Activated T-helper 1 cell treated with anti-CD3 and anti-CD28 coated beads, Interleukin-2, amount 50 U/mL, for 16 hours (primary cell): ENCODE measurements around the gene JUP.
A peak's percentile ranks its signal among the peaks of the same experiment; 100 is the strongest.

Source experiments
- DNase-seq, 2 donors: peaks; one replicate each; pipeline ENCODE4 v3.0.0-alpha.2; 2020; ENCODE audit warnings: low read depth in 1 of 2, low spot score in 1 of 2

The JUP gene

DNA sequence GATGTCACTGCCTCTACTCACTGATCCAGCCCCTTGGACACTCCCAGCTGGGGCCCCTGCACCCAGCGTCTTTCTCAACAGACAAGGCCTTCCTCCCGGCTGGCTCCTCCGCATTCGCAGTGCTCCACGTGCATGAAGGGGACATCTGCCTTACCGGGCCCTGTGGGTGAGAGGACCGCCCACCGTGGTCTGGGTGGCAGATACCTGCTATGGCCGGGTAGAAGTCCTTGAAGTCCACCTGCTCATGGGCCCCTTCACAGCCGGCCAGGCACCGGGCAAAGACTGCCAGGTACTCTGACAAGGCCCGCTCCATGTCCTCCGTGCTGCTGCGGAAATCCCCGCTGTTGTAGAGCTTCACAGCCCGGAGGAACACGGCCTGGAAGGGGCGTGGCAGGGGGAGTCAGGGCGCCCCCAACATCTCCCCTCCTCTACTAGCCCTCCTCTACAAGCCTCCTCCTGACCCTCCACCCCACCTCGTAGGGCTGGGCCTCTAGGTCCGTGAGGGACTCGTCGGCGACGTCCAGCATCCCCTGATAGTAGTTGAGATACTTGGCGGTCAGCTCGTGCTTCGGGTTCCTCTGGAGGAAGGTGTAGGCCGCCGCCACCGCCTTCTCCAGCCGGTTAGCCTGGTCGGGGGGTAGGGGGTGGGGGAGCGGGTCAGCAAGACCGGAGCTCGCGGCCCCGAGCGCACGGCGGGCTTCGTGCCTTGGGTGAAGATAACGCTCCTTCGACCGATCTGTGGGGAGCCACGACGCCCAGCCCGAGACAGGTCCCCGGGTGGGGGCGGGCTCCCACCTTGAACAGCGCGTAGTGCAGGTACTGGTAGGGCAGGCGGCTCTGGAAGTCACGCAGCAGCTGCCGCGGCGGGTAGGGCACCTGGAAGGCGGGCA is 24.4 kb upstream of the JUP start:
- DNase-seq = no peak

DNA sequence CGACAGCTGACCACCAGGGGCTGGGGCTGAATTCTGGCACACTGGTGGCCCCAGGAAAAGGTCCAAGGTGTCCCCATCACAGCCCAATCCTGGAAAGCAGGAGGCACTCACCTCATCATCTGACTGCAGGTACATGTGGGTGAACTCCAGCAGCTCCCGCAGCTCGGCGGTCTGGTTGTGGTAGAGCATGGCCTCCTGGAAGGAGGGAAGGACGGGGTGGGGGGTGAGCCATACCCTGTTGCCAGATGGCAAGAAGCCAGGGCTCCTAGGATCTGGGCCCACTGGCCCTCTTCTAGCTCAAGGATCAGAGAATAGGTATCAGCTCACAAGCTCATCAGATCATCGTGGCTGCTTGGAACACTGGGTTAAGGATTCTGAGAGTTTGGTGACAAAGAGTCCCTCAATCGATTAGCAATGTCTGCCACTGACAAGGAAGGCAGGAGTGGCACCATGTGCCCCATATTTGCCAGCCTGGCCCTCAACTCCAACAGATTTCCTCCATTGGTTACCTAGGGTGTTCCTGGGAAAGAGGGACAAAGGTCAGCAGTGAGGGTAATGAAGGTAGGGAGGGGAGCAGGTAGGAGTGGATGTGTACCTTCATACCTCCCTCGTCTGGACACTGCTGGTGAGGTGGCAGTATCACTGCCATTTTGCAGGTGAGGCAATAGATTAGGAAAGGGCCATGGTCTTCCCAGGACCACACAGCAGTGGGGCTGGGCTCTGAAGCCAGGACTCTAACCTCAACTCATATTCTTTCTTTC is 20.4 kb upstream of the JUP start:
- no peak for DNase-seq

DNA sequence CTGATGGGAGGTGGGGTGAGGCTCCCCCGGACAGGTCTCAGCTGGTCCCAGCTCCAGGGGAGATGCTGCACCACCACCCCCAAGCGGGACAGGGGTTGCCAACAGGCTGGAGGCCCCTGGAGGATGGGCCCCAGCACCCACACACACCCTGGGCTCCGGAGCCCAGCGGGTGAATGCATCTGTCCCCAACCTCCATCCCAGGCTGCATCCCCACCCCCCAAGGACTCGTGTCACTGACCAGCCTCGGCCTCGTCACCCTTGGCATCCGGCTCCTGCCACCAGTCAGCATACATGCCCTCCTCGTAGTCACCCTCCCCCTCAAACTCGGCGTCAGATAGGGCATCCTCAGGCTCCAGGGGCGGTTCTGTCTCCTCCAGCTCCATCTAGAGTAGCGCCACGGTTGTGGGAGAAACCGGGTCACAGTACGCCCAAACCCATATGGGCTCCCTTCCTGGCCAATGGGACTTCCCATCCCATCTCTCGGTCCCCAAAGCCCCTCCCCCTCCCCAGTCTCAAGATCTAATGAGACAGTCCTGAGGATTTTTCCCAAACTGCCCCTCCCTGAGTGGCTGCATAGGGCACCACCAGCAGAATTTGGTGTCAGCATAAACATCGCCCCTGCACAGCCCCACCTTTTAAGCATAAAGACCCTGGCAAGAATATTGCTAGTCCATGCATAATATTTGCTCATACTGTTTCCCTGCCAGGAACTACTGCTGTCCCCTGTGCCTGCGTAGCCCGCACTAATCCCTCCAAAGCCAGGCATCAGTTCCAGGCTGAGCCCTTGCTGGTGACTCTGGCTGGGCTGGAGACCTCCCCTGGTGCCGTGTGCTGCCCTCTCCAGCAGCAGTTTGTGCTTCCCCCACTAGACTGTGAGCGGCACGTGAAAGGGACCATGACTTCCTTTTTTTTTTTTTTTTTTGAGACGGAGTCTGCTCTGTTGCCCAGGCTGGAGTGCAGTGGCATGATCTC is 16.8 kb upstream of the JUP start:
- DNase-seq = no peak

- peak; percentile 54 to 70 for DNase-seq
Observed at GRCh38 chr17:41801374-41802271, 15.1 kb upstream of the JUP start.

DNA sequence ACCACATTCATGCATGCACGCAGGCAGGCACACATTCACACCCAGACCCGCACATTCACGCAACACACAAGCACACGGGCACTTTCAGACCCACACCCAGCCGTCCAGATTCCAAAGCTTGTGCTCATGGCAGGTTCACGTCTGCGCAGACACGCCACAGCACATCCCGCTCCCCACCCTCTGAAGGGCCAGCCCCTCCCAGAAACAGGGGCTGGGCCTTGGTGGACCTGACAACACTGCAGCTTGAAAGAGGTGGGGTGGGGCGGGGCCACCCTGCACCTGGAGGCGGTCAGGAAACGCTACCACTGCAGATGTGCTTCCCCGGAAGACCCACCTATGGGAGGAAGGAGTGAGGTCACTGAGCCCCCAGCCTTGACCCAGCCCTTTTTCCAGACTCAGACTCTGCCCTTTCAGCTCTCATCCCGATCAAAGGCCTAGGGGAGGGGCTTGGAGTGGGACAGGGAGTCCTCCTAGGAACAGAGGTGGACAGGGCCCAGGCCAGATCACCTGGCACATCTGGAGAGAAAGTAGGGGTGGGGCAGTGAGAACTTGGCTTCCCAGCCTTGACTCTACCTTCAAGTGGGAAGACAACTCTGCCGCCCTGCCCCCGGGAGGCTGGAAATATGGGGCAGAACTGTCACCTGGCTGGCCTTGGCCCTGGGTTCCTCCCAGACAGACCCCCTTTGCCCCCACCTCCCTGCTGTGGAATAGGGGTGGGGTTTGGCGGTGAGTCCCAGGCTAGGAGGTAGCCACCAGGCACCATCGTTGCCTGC is 14.3 kb upstream of the JUP start:
- DNase-seq = no peak

- DNase-seq = no peak
Observed at GRCh38 chr17:41799366-41799765, 12.9 kb upstream of the JUP start.

DNA sequence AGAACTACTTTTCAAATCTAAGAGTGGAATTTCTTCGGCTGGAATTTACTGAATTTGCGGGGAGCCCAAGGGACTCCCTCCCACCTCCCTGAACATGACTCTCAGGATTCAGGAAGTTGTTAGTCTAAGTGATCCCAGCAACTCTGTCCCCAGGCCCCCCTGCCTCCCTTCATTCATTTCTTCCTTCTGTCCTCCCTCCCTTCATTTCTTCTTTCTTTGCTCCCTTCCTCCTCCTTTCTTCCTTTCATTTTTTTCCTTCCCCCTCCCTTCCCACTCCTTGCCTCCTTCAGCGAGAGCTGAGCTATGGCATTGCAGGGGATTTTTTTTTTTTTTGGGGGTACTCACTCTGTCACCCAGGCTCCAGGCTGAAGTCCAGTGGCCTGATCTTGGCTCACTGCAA is 10.9 kb upstream of the JUP start:
- DNase-seq = no peak

GRCh38 chr17:41796121-41796895 is 9.8 kb upstream of the JUP start:
- no peak for DNase-seq

- no peak for DNase-seq
Observed at GRCh38 chr17:41794540-41794975, 8.0 kb upstream of the JUP start.

DNA sequence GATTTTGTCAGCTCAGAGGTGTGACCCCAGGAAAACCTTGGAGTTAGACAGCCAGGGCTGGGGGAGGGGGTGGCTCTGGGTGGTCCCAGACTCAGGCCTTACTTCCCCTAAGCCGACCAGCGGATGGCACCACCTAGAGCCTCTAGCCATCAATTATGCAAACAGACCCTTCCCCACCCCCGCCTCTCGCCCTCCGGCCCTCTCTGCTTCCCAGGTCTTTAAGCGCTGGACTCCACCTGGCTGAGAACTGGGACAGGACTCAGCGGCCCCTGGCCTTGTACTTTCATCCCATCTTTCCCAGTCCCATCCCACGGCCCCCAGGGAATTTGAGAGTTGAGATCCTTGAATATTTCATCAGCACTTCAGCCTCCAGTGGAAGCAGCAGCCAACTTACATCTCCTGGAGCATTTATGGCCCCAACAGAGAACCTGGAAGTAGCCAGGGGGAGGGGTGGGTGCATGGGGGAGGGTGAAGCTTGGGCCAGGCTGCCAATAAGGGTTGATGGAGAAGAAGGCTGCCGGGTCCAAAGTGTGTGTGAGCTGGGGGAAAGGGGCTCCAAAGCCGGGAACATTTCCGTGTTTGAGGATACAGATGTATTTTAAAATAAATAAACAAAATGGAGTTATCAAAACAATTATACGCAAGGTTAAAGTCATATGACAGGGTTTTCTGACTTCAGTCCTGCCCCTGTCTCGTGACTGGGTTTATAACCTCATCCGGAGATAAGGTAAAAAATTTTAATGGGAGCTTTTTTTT is 7.5 kb upstream of the JUP start:
- no peak for DNase-seq

DNA sequence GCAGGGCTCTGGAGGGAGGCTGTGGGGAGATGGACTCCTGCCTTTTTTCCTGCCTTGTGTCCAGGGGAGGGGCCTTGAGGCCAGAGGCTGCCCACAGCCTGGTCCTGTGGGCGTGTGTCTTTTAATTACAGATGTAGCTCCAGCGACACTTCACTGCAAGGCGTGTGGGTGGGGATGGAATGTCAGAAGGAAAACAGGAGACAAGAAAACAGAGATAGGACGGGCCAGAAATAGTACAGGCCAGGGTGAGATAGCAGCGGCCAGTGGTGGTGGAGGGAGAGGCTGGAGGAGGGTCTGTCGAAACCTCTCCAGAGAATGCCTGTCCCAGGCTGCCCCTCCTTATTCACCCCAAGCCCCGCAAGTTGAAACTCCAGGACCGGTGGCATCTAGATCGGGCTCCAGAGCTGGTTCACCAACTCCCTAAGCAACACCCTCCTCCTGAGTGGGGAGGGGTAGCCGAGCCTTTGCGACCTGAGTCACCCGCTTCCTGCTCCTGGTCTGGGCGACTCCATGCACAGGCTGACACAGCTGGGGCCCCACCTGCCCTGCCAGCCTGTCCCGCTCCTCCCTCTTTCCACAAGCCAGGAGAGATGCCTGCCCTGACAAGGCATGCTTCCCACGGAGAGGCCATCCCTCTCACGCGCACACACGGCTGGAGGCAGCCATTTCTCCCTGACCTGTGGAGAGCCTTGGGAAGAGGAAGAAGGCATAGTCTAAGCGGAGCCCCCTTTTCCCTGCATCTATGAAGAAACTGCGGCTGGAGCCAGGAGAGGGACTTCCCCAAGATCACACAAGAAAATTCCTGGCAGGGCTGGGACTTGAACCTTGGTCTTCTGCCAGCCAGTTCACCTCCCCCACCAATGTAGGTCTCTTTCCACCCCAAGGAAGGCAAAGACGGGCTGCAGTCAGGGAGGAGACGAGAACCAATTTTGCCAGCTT is 6.6 kb upstream of the JUP start:
- no peak for DNase-seq

GRCh38 chr17:41787021-41787418 is 509 bp upstream of the JUP start:
- no peak for DNase-seq

DNA sequence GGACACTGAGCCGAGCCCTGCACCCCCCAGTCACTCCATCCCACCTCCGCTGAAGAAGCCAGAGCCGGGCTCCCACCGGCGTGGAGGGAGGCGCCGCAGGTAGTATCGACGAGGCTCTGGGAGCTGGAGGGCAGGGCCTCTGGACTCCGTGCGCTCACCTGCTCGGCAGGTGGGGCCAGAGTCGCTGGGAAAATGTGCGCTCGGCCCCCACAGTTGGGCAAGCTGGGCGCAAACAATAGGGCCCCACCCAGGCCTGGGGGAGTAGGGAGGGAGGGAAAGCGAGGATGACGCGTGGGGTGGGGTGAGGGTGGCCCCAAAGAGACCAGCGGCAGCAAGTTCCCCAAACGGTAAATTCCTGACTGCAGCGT is 668 bp downstream of the JUP start:
- DNase-seq = no peak

- no peak for DNase-seq
Observed at GRCh38 chr17:41785091-41785858, 1.2 kb downstream of the JUP start.

GRCh38 chr17:41784207-41784744 is 2.2 kb downstream of the JUP start:
- no peak for DNase-seq

DNA sequence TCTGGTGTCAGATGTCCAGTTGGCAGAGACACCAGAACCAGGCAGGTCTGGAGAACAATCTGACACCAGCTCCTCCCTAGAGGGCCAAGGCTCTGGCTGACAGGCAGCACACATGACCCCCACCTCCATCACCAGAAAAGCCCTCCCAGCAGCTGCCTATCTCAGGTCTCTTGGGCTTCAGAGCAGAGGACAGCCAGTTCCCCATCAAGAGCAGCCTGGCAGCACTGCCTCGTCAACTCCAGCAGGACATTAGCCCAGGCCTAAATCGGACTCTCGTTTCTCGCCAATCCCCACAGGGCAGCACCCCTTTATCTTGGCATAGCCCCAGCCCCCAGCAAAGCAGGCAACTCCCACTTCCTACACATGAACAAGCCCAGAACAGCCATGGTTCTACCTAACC is 4.4 kb downstream of the JUP start:
- no peak for DNase-seq
